ENCODE data around the gene TEX2.

The TEX2 gene

DNA sequence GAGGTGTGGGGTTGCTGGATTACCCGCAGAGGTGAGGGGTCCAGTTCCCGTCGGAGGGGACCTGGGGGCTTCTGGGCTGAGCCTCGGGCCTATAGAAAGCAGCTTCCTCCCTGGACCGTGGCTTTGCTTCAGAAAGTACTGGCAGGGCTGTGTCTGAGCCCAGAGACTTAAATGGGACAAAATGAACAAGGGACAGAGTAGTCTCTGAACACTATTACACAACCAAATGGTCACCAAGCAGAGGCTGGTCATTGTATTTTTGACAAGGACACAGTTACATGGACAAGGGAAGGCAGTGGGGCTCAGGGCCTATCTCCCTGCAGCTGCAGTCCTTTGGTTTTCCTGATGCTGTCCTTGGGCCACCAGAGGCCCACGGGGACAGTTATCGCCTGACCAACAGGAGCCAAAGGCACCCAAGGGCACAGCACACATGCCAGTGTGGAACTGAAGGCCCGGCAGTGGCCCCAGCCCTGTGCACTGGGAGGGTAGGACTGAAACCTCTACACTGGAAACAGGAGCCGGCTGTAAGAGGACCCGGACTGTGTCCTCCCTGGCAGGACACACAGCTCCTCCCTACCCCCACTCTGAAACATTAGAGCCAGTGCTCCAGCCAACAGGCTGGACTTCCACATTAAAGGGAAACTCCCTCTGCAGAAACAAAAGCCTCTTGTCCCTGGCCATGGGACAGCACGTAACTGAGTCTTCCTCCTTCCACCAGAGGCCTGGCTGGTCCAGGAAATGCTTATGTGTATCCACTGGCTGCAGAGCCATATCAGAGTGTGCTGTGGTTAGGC, 107.1 kb downstream of the TEX2 start:
- peak; percentile 30 for DNase-seq

DNA sequence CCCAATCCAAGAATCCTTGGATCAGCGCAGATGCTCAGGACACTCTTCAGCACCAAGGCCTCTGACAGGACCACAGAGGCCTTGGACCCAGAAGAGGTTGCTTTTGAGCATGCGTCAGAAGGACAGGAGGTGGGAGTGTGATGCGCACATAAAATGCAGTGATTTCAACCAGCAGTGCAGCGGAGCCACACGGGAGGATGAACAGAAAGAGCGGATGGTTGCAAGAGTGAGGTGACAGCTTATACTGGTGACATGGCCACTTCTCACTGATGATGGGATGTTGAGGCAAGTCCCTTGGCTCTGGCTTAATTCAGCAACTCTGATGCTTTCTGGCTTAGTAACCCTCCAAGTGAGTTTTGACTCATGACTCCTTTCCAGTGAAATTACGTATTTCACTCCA, 107.9 kb downstream of the TEX2 start:
- peak; percentile 50 for DNase-seq

DNA sequence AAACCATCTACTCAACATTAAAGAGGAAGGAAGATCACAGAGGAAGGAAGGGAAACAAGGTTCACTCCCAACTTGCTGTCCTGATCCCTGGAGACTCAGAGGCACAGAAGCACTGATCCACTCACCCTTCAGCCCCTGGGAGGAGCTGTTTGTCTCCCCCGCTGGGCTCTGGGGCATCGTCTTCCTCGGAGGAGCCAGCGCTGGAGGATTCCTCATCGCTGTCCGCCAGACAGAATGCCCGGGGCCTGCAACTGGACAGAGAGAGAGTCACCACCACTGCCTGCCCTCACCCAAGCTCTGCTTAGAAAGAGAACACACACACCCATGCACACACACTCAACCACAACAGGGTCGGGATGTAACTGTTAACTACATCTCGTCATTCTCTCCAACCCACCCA, 108.3 kb downstream of the TEX2 start:
- no peak for DNase-seq

DNA sequence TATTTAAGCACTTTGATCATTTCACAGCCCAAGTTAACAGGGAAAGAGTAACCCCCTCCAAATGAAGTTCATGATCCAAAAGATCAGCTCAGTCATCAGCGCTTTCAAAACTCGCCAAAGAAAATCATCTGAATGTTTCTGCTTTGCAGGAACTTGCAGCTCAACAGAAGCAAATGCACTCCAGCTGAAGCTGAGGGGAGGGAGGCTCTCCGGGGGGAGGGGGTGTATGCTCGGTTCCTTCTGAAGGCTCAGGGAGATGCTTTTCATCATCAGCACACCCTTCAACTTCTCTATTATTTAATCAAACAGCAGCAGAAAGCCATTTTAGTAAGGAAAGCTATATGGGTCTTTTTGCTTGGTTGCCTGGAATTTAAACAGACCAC, 108.8 kb downstream of the TEX2 start:
- DNase-seq: no peak

DNA sequence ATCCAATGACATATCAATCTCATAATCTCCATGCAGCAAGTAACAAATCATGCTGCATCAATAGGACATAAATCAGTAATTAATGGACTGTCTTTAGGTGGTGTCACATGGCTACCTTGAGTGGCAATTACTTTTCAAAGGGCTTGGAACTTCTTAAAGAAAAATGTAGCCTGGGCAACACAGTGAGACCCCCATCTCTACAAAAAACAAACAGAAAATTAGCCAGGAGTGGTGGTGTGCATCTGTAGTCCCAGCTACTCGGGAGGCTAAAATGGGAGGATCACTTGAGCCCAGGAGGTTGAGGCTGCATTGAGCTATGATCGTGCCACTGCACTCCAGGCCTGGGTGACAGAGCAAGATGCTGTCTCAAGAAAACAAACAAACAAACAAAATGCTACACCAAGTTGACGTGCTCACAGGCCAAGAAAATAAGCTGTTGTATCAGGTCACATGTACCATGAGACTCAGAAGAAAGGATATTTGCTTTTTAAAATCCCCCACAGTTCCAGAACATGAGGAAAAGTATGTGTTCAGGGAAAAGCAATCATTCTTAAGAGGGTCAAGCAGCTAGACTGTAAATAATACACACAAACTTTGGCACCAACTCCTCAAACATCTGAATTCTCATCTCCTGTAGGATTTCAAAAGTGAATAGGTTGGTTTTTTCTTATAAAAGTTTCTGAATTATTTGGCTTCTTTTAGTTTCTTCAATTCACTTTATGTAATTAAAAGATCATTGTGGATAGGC, 109.3 kb downstream of the TEX2 start:
- DNase-seq: no peak

DNA sequence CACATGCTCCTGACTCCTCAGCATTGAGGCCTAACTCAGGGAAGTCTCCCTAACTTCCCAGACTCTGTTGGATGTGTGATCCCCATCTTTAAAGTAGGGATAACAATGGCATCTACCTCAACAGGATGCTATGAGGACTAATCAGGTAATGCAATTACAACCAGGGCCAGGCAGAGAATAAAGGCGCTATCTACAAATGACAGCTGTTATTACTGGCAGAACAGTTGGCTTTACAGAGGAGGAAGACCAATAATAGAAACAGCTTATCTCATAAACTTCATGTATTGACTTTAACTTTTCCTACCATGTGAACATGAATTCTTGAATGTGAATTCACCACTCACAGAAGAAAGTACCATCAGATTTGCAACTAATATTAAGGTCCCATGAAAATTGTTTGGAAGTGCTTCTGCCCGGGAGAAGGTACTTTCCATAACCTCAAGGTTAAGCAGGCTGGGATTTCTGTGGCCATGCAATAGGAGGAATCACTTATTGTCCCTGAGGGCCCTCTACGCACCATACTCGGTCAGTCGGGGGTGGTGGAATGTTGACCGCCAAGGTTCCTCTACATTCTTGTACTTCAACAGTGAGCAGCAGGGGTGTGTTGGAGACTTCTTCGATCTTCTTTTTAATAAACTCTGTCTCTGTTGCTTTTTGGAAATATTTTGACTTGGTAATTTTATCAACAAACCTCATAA, 110.5 kb downstream of the TEX2 start:
- no peak for DNase-seq

DNA sequence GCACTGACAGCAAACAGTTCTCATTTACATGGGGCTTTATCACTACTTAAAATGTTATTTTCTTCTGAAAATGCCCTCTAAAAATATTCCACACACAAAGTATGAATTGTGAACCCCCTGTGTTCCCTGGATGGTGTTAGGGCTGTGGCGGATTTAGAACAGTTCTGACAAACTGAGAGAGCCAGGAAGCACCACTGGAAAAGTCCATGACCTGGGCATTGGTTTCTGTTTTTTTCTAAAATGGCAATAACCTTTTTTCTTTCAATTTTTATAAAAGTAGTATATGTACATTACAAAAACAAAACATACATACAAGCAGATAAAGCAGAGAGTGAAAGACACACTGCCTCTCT, 112.1 kb downstream of the TEX2 start:
- no peak for DNase-seq

DNA sequence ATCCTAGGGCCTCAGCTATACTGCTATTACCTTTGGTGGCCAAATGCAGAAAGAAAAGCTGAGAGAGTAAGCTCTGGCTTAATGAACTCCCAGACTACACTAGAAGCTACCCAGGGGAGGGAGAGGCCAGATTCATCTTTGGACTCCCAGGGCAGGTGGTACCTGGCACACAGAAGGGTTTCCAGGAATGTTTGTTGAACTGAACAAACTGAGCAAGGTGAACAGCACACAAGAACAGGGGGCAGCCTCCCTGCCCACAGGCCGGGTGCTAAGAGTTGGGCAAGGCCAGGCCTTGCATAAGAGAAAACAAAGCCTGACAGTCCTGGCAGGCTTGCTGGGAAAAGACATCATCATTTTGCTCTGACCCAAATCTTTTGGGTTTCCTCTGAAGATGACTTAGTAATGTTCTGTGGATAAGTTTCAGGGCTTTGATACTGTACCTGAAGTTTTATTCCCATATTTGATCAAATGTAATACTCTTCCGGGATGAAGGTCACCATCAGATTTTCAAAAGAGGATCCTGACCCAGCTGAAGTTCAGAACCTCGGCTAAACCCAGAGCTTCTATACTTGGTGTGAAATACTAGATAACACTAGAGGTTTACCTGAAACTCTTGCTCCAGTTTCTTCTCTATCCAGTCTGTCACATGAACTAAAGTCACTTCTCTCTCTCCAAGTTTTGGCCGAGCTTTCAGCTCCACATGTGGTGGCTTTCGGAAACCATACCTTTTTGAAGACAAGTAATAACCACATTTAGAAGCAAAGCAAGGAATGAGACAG, 112.6 kb downstream of the TEX2 start:
- no peak for DNase-seq

DNA sequence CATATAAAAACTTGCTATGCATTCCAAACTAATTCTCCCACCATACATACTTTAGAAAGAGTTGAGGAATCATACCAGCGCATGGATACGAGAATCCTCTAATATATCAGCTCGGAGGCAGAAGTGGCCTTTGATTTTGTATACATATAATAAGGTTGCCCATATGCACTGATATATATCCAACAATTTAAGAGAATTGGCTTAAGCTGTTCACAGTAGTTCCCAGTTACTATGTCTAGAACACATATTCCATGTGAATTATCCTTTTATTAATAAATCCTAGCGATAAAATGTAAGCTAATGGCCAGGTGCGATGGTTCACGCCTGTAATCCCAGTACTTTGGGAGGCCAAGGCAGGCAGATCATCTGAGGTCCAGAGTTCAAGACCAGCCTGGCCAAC, 113.9 kb downstream of the TEX2 start:
- DNase-seq: no peak

DNA sequence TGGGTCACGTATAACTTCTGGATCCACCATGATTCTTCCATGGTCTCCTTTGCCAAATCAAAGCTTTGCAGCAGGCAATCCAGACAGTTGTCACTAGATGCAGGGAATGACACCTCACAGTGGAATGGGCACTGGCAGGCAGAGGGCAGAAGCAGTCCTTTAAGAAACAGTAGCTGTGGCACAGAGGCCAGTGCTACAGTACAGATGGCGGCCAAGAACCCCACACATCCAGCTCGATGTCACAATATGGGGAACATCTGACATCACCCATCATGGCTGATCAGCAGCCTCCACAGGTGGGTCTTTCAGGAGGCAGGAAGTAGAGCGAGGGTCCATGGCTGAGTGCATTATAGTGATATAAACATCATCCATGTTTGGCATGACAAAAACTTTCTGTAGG, 114.4 kb downstream of the TEX2 start:
- DNase-seq: no peak

DNA sequence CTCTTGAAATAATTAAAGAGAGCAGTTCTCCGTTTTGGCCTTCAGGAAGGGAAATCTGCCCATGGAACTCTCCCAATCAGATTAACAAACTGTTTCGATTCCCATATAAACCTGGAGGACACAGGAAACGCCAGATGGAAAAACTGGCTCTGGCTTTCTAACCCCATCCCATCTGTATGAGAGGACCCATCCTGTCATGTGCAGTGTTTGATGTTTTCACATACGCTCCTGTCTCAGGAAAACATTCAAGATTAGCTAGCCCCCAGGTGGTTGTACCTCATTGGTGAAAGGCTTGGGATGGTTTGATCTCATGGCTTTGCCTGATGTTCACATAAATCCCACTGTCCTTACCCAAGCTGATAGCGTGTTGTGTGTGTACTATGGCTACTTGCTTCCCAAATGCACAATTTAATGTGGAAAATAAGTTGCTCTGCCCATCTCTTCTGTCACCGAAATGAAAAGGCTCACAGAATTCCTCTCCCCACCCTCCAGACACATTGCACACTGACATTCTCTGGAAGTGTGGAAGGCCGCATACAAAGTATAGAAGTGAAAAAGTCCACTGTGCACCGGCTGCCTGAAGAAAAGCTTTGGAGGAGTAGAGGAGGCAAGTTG, 114.9 kb downstream of the TEX2 start:
- no peak for DNase-seq

DNA sequence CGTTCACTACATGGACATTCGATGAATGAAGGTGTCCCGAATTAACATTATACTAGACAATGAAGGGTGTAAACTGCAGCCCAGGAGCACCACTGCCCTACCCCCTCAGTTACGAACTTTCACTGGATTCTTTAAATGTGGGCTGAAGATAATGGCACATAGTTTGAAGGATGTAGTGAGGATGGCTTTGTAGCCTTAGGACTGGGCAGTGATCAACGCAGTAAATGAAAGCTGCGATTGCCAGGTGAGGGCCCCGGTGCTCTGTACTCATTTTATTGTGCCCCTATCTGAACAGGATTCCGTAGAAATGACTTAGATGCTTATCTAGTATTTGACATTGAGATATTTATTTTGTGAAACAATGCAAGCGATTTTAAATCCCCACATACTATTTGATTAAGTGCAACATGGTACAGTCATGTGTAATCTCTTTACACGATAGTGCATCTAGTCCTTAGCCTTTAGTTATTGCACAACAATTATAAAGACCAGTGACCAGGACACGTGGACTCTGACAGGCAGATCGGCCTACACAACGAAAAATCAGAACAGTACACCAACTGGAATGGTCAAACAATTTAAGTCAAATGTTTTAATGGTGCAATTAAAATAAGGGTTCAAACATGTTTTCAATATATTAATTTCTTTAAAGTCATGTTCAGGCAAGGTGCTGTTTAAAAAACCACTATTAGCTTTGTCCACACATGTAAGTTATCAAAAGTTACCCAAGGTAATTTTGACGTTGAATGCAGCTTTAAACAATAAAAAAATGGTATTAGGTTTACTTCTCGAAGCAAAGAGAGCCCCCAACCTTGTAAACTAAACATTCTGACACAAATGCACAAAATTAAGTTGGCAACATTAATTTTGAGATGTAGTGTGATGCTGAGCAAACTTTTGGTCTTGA, 115.7 kb downstream of the TEX2 start:
- DNase-seq: no peak

DNA sequence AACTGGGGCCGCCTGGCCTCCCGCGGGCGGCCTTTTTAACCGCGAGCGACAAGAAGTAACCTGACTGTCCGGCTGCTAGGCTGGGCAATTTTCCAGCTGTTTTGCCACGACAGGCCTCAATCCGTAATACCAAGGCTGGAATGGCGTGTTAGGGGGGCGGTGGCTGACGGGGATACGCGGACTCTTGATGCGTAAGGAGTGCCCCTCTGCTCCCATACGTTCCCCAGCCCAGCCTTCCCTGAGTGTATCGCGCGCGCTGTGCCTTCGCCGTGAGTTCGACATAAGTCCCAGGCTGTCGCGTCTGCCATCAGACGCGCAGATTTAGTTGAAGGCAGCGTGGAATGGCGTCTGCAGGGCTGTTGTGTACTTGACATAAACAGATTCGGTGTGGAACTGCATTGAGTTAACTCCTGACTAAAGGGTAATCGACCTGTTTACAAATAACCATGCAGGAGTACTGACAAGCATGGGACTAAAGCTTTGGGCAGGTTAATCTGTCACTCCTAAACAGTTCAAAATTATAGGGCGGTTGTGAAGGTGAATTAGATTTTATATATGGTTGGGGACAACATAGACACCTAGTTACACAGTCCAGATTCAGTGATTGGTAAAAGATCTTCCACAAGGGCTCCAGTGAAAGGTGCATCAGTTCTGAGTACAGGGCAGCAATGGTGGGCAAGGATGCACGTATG, 116.5 kb downstream of the TEX2 start:
- DNase-seq: no peak

DNA sequence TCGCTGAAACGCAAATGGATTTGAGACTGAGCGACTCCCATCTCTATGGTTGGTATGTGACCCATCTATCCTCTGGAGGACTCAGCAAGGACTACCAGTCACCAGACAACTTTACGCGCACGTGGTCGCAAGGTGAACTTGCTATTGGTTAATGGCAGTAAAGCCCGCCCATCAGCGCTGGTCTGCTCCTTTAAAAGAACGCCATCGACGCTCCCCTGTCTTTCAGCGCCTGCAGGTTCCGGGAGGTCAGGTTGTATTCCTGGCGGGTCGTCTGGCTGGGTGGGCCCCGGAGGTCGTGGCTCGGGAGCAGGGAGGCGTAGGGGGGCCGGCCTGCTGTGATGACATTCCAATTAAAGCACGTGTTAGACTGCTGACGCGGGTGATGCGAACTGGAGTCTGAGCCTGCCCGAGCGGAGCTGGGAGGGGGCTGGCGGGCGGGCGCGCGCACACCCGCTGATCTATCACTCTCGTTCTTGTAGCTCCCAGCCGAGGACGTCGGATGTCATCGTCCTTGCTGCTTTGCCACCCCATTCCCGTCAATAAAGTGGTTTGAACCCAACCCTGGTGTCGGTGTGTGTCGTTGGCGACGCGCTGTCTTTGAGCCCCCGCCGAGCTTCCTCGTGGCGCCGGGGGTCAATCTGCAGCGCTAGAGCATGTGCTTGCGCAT, 117.2 kb downstream of the TEX2 start:
- DNase-seq: peak; percentile 98

DNA sequence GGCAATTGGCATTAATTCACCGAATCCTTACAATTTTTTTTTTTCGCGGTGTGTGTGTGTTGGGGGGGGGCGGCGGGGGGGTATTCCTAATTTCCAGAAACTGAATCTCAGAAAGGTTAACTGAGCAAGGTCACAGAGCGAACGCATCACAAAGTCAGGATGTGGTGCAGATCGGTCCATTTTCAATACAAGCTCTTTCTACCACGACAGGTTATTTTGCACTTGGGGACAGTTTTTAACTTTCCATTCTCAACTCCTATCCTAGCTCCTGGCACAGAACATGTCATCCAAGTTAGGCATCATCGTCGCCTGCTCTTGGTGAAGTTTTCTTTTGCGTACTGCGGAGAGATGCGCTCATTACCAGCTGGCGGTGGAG, 117.7 kb downstream of the TEX2 start:
- DNase-seq: no peak

DNA sequence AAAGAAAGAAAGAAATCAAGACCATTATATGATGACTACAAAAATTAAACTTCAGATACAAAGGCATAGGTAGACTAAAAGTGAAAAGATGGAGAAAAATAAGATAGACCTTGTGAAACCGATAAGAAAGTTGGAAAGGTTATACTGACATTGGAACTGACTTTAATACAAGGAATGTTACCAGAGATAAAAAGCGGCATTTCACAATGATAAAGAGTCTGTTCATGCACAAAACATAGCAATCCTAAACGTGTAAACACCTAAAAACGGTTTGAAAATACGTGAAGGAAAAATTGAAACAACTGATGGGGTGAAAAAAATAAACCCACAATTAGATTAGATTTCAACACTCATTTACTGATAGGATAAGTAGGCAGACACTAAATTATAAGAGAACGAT, 123.5 kb downstream of the TEX2 start:
- DNase-seq: no peak

DNA sequence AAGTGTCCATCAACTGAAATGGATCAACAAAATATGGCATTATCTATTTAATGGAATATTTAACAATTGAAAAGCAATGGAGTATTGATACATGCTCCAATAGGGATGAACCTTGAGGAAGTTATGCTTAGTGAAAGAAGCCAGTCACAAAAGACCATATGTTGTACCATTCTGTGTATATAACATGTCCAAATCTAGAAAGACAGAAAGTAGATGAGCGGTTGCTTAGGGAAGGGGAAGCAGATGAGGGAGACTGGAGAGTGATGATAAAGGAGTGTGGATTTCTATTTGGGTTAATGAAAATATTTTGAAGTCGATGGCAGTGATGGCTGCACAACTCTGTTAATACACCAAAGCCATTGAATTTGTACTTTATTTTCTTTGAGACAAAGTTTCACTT, 124.6 kb downstream of the TEX2 start:
- DNase-seq: no peak

DNA sequence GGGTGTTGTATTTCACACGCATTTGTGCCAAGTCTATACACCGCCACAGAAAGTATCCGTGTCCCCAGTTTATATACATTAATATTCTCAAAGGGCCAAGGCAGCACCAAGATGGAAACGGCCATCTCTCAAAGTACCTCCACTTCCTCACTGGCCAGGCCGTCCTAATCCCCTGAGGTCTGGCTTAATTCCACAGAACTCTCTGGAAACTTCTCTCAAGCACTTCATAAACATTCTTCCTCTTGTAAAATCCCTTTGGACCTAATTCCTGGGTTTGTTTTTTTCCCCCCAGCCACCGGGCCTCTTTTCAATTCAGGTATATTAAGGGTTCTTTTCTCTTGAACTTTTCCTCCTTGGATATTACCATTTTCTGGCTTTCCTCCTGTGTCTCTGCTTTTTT, 128.1 kb downstream of the TEX2 start:
- no peak for DNase-seq

DNA sequence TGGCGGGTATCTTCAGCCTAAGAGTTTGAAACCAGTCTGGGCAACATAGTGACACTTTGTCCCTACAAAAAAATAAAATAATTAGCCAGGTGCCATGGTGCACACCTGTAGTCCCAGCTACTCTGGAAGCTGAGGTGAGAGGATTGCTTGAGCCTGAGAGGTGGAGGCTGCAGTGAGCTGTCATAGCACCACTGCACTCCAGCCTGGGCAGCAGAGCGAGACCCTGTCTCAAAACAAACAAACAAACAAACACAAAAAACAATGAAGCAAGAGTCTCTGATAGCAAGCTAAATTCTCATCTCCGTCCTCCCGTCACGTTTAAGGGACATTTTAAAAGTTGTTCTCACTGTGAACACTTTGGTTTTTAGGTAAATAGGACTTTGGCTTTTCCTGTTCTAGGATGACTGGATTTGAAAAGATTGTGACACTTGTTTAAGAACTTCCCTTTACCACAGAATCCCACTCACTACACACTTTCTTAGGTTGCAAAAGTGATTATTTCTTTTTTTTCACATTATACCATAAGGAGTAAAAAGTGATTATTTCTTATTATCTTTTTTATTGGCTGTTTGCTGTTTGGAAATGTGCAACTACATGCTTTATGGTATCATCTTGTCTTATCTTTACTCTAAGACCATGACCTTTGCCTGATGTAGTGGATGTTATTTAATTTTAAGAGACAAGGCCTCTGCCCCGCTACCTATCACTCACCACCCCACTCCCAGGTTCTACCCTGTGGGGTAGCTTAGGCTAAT, 128.7 kb downstream of the TEX2 start:
- no peak for DNase-seq
